ENCODE results near the gene CACNA2D4. TPM values are rescaled to one million over a fixed set of nuclear protein-coding genes. Genes with fewer than 3 reads are reported as not detected.

CACNA2D4 gene
- total RNA-seq, 3 donors from 2014 or later, result 3.9 to 9.3 (median 4.8) TPM

- ATAC-seq, result no peak
- Histone ChIP-seq H3K4me1 (ENCODE audit: low read depth) (no peaks in the 10 kb centered on the region), H3K4me3 (no peak overlapping the region), H3K9me3 (no peaks in the 10 kb centered on the region), H3K36me3 (ENCODE audit: low read depth) (no peaks in the 10 kb centered on the region)
- no peak for TF ChIP-seq CTCF (IDR thresholded peaks at IDR 0.05)
- intact Hi-C loops (cut with DNase I, micrococcal nuclease), result no loop called here
- DNase-seq, result no peak
Measured at GRCh38 chr12:1864456-1864855, 54.0 kb downstream of the CACNA2D4 start.

GRCh38 chr12:1863823-1864222 lies 54.6 kb downstream of the CACNA2D4 start:
- H3K9me3 ChIP-seq, result no peaks in the 10 kb centered on the region
- H3K4me3 ChIP-seq, result no peak overlapping the region
- H3K36me3 ChIP-seq (ENCODE audit: low read depth), result no peaks in the 10 kb centered on the region
- TF ChIP-seq CTCF (IDR thresholded peaks at IDR 0.05), result no peak
- ATAC-seq (no peak), DNase-seq (no peak)
- no peaks in the 10 kb centered on the region for H3K4me1 ChIP-seq (ENCODE audit: low read depth)
- intact Hi-C loops (cut with DNase I, micrococcal nuclease), result no loop called here

- DNase-seq (no peak), ATAC-seq (no peak)
- H3K4me3 ChIP-seq, result no peak overlapping the region
- no peaks in the 10 kb centered on the region for H3K9me3 ChIP-seq
- intact Hi-C loops (cut with DNase I, micrococcal nuclease), result no loop called here
- no peaks in the 10 kb centered on the region for H3K36me3 ChIP-seq (ENCODE audit: low read depth)
- no peak for TF ChIP-seq CTCF (IDR thresholded peaks at IDR 0.05)
- no peaks in the 10 kb centered on the region for H3K4me1 ChIP-seq (ENCODE audit: low read depth)
Measured at GRCh38 chr12:1862973-1863372, 55.5 kb downstream of the CACNA2D4 start.

GRCh38 chr12:1859643-1860042 lies 58.8 kb downstream of the CACNA2D4 start:
- Histone ChIP-seq H3K4me3 (no peak overlapping the region), H3K36me3 (ENCODE audit: low read depth) (no peaks in the 10 kb centered on the region), H3K4me1 (ENCODE audit: low read depth) (no peaks in the 10 kb centered on the region), H3K9me3 (no peaks in the 10 kb centered on the region)
- TF ChIP-seq CTCF (IDR thresholded peaks at IDR 0.05), result no peak
- no peak for ATAC-seq
- DNase-seq, result no peak
- intact Hi-C loops (cut with DNase I, micrococcal nuclease), result no loop called here

- Histone ChIP-seq H3K4me1 (ENCODE audit: low read depth) (no peaks in the 10 kb centered on the region), H3K9me3 (no peaks in the 10 kb centered on the region), H3K36me3 (ENCODE audit: low read depth) (no peaks in the 10 kb centered on the region), H3K4me3 (no peak overlapping the region)
- DNase-seq (no peak), ATAC-seq (no peak)
- intact Hi-C loops (cut with DNase I, micrococcal nuclease), result no loop called here
- no peak for TF ChIP-seq CTCF (IDR thresholded peaks at IDR 0.05)
Measured at GRCh38 chr12:1858456-1858855, 60.0 kb downstream of the CACNA2D4 start.

GRCh38 chr12:1857821-1858220 lies 60.6 kb downstream of the CACNA2D4 start:
- TF ChIP-seq CTCF (IDR thresholded peaks at IDR 0.05), result no peak
- H3K4me3 ChIP-seq, result no peak overlapping the region
- intact Hi-C loops (cut with DNase I, micrococcal nuclease), result no loop called here
- ATAC-seq (no peak), DNase-seq (no peak)
- H3K4me1 ChIP-seq (ENCODE audit: low read depth), result no peaks in the 10 kb centered on the region
- no peaks in the 10 kb centered on the region for H3K9me3 ChIP-seq
- H3K36me3 ChIP-seq (ENCODE audit: low read depth), result no peaks in the 10 kb centered on the region
